GM19324 (cell line): ENCODE results near the gene SLC18A3.

Experiments used
- ATAC-seq: cut with Tn5 transposase; IDR thresholded peaks from one replicate; pipeline ENCODE4 v1.9.1; 2021; ENCODE audit warnings: mild to moderate bottlenecking, moderate library complexity; ENCODE audit not compliant: unreplicated experiment, low FRiP score

The SLC18A3 gene

GRCh38 chr10:49610458-49611165, 502 bp downstream of the SLC18A3 start:
- no peak for ATAC-seq

GRCh38 chr10:49611166-49611815, 1.2 kb downstream of the SLC18A3 start:
- no peak for ATAC-seq

GRCh38 chr10:49611816-49612512, 1.9 kb downstream of the SLC18A3 start:
- ATAC-seq = no peak

GRCh38 chr10:49612513-49613164, 2.5 kb downstream of the SLC18A3 start:
- ATAC-seq = no peak

- ATAC-seq = no peak
These were observed 3.2 kb downstream of the SLC18A3 start for GRCh38 chr10:49613165-49613881.

- no peak for ATAC-seq
These were observed 3.8 kb downstream of the SLC18A3 start, which contains the start of gene CHAT for GRCh38 chr10:49613882-49614241. CHAT (plus strand) TSS chr10:49614037; CDS start chr10:49614190, 153 bp downstream.

- ATAC-seq = no peak
These were observed 4.4 kb downstream of the SLC18A3 start for GRCh38 chr10:49614242-49615198.

- ATAC-seq = no peak
These were observed 5.1 kb downstream of the SLC18A3 start for GRCh38 chr10:49615213-49615612.

GRCh38 chr10:49615721-49616120, 5.6 kb downstream of the SLC18A3 start:
- ATAC-seq = no peak

GRCh38 chr10:49616421-49617101, 6.5 kb downstream of the SLC18A3 start:
- ATAC-seq = no peak

- ATAC-seq = no peak
These were observed 7.3 kb downstream of the SLC18A3 start for GRCh38 chr10:49617121-49618020.

- ATAC-seq = no peak
These were observed 8.7 kb downstream of the SLC18A3 start for GRCh38 chr10:49618821-49619220.

GRCh38 chr10:49619613-49620012, 9.5 kb downstream of the SLC18A3 start:
- ATAC-seq = no peak

- ATAC-seq = no peak
These were observed 10.2 kb downstream of the SLC18A3 start for GRCh38 chr10:49620286-49620810.

GRCh38 chr10:49620841-49621378, 10.8 kb downstream of the SLC18A3 start:
- no peak for ATAC-seq

GRCh38 chr10:49621561-49621960, 11.5 kb downstream of the SLC18A3 start:
- ATAC-seq = no peak
